ENCODE results near the gene DDX3X. TPM values are rescaled to one million over a fixed set of nuclear protein-coding genes. Genes with fewer than 3 reads are reported as not detected.

DDX3X gene
- total RNA-seq, 2 donors from 2014 or later = 218 to 274 TPM

DNA sequence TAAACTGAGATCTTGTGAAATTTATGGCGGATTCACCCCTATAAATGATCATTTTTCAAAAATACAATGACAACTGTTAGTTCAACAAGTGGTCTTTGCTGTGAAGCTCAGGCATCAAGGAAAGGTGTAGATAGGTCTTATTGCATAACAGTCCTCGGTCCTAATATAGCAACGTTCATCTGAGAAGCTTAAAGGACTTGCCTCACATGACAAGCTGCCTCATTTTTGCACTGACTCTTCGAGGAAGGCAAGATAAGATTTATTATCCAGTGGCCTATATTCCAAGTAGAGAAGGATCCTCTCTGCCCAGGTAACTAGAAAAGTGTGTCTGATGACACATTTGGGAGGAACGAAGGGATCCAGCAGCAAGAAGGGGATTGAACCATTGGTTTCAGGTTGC, 13.6 kb upstream of the DDX3X start:
- Mint-ChIP-seq H3K36me3 (ENCODE audit: low read depth) (no peaks in the 10 kb centered on the region), H3K27me3 (ENCODE audit: insufficient read depth) (no peaks in the 10 kb centered on the region), H3K27ac (no peak overlapping the region), H3K4me1 (no peaks in the 10 kb centered on the region), H3K4me3 (no peak overlapping the region), H3K9me3 (peaks cover 52% of the 10 kb centered on the region)
- Histone ChIP-seq H3K27ac (ENCODE audit: low read depth, low read length) (no peak overlapping the region), H3K9ac (ENCODE audit: extremely low read depth, low read length, poor library complexity, severe bottlenecking) (no peak overlapping the region), H3K36me3 (ENCODE audit: control insufficient read depth, insufficient read depth, low read length) (no peaks in the 10 kb centered on the region), H3K9me3 (ENCODE audit: control insufficient read depth, low read length) (no peaks in the 10 kb centered on the region), H3K4me1 (ENCODE audit: control insufficient read depth, insufficient read depth, low read length) (no peaks in the 10 kb centered on the region), H3K4me3 (ENCODE audit: low read length) (no peak overlapping the region), H3K27me3 (ENCODE audit: control insufficient read depth, insufficient read depth, low read length, poor library complexity, severe bottlenecking) (no peaks in the 10 kb centered on the region)
- TF ChIP-seq, protein P1, sequence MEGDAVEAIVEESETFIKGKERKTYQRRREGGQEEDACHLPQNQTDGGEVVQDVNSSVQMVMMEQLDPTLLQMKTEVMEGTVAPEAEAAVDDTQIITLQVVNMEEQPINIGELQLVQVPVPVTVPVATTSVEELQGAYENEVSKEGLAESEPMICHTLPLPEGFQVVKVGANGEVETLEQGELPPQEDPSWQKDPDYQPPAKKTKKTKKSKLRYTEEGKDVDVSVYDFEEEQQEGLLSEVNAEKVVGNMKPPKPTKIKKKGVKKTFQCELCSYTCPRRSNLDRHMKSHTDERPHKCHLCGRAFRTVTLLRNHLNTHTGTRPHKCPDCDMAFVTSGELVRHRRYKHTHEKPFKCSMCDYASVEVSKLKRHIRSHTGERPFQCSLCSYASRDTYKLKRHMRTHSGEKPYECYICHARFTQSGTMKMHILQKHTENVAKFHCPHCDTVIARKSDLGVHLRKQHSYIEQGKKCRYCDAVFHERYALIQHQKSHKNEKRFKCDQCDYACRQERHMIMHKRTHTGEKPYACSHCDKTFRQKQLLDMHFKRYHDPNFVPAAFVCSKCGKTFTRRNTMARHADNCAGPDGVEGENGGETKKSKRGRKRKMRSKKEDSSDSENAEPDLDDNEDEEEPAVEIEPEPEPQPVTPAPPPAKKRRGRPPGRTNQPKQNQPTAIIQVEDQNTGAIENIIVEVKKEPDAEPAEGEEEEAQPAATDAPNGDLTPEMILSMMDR (conservative IDR thresholded peaks at IDR 0.05) = no peak
- 93 to 94% methylated on average over 2 to 5 of the region's 5 CpGs for WGBS, 2 experiments (ENCODE audit: insufficient coverage in 1 of 2, insufficient read length in 1 of 2)
- DNase-seq = no peak

DNA sequence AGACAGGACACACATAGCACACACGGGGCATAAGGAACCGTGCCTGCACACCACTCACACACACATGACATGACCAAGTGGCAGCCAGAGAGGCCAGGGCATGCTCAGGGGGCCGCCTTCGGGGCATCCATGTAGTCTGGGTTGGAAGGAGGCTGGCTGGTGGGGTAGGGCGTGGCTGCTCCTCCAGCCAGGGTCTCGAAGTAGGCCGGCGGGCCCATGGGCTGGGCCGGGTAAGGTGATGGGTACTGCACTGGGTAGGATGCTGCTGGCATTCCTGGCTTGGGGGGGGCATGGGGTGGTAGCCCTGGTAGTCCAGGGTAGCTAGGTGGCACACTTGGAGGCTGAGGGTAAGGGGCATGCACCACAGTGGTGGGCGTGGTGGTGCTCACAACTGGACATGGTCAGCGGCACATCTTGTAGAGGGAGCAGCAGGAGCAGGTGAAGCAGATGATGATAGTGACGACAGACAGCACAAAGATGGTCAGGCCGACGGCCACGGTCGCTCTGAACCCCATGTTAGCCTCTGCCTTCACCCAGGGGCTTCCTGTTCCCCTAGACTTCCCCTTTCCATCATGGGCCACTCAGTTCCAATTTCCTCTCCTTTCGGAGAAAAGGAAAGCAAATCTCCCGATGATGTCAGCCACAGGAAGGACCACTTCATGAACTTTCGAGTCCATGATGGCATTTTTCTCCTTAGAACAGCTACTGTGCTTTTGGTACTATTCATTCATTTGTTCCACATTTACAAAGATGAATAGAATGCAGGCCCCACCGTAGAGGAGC, 10.9 kb upstream of the DDX3X start:
- Histone ChIP-seq H3K4me3 (ENCODE audit: low read length) (no peak overlapping the region), H3K27me3 (ENCODE audit: control insufficient read depth, insufficient read depth, low read length, poor library complexity, severe bottlenecking) (no peaks in the 10 kb centered on the region), H3K27ac (ENCODE audit: low read depth, low read length) (no peak overlapping the region), H3K36me3 (ENCODE audit: control insufficient read depth, insufficient read depth, low read length) (no peaks in the 10 kb centered on the region), H3K9me3 (ENCODE audit: control insufficient read depth, low read length) (no peaks in the 10 kb centered on the region), H3K9ac (ENCODE audit: extremely low read depth, low read length, poor library complexity, severe bottlenecking) (no peak overlapping the region), H3K4me1 (ENCODE audit: control insufficient read depth, insufficient read depth, low read length) (no peaks in the 10 kb centered on the region)
- no peaks in the 10 kb centered on the region for H3K4me1 Mint-ChIP-seq
- H3K36me3 Mint-ChIP-seq (ENCODE audit: low read depth) = no peaks in the 10 kb centered on the region
- H3K4me3 Mint-ChIP-seq = no peak overlapping the region
- H3K27me3 Mint-ChIP-seq (ENCODE audit: insufficient read depth) = no peaks in the 10 kb centered on the region
- 90 to 94% methylated on average over 3 to 20 of the region's 20 CpGs for WGBS, 2 experiments (ENCODE audit: insufficient coverage in 1 of 2, insufficient read length in 1 of 2)
- no peak overlapping the region for H3K27ac Mint-ChIP-seq
- DNase-seq = no peak
- TF ChIP-seq, protein P1 (conservative IDR thresholded peaks at IDR 0.05) = no peak
- peaks cover 56% of the 10 kb centered on the region for H3K9me3 Mint-ChIP-seq

DNA sequence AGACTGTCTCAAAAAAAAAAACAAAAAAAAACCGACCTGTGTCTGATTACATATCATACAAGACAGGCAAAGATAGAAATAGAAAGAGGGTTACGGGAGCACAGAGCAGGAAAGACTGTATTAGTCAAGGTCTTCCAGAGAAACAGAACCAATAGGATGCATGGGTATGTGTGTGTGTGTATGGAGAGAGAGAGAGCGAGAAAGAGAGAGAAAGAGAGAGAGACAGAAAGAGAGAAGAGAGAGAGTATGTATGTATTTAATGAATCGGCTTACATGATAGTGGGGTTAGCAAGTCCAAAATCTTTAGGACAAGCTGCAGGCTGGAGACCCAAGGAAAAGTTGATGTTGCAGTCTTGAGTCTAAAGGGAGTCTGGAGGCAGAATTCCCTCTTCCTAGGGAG, 7.5 kb upstream of the DDX3X start:
- DNase-seq = no peak
- H3K36me3 Mint-ChIP-seq (ENCODE audit: low read depth) = no peaks in the 10 kb centered on the region
- H3K4me3 Mint-ChIP-seq = no peak overlapping the region
- peaks cover 6% of the 10 kb centered on the region for H3K4me1 Mint-ChIP-seq
- no peaks in the 10 kb centered on the region for H3K9me3 ChIP-seq (ENCODE audit: control insufficient read depth, low read length)
- TF ChIP-seq, protein P1 (conservative IDR thresholded peaks at IDR 0.05) = no peak
- H3K27me3 Mint-ChIP-seq (ENCODE audit: insufficient read depth) = no peaks in the 10 kb centered on the region
- H3K4me3 ChIP-seq (ENCODE audit: low read length) = no peak overlapping the region
- WGBS, 2 experiments (ENCODE audit: insufficient coverage in 1 of 2, insufficient read length in 1 of 2) = 81 to 98% methylated on average over 4 of the region's 4 CpGs
- H3K27me3 ChIP-seq (ENCODE audit: control insufficient read depth, insufficient read depth, low read length, poor library complexity, severe bottlenecking) = no peaks in the 10 kb centered on the region
- no peak overlapping the region for H3K27ac ChIP-seq (ENCODE audit: low read depth, low read length)
- no peaks in the 10 kb centered on the region for H3K4me1 ChIP-seq (ENCODE audit: control insufficient read depth, insufficient read depth, low read length)
- H3K9me3 Mint-ChIP-seq = peaks cover 45% of the 10 kb centered on the region
- H3K36me3 ChIP-seq (ENCODE audit: control insufficient read depth, insufficient read depth, low read length) = no peaks in the 10 kb centered on the region
- no peak overlapping the region for H3K9ac ChIP-seq (ENCODE audit: extremely low read depth, low read length, poor library complexity, severe bottlenecking)
- no peak overlapping the region for H3K27ac Mint-ChIP-seq
